Thyroid gland (tissue), 4 donors: ENCODE results near the gene ADAM8. TPM values are rescaled to one million over a fixed set of nuclear protein-coding genes. Genes with fewer than 3 reads are reported as not detected.
A peak's percentile ranks its signal among the peaks of the same experiment; 100 is the strongest.

Source experiments
- DNase-seq, 2 donors: peaks; one replicate each; pipeline ENCODE4 v3.0.0-alpha.2; 2019
- H3K27ac ChIP-seq, 3 donors: fragments of 200-600 bp; sonication (generic); 1 replicate in 2 of 3; 2 replicates in 1 of 3; pipeline ENCODE4 v1.5.1; 2016 to 2019; ENCODE audit warnings: mild to moderate bottlenecking in 1 of 3, moderate library complexity in 1 of 3
- H3K27me3 ChIP-seq: fragments of 200-600 bp; sonication (generic); one replicate; pipeline ENCODE4 v1.5.1; 2019
- H3K36me3 ChIP-seq, 2 donors: fragments of 200-600 bp; sonication (generic); one replicate each; pipeline ENCODE4 v1.5.1; 2016 to 2019
- H3K4me1 ChIP-seq, 2 donors: fragments of 200-600 bp; sonication (generic); one replicate each; pipeline ENCODE4 v1.5.1; 2017 to 2019
- H3K4me3 ChIP-seq, 3 donors: fragments of 200-600 bp; sonication (generic); replicated peaks in 1 of 3; 1 replicate in 2 of 3; 2 replicates in 1 of 3; pipeline ENCODE4 v1.5.1; 2016; ENCODE audit warnings: mild to moderate bottlenecking in 1 of 3
- H3K9me3 ChIP-seq: fragments of 200-600 bp; sonication (generic); one replicate; pipeline ENCODE4 v1.5.1; 2017
- POLR2A ChIP-seq, 2 donors: fragments of 450-650 bp; IDR thresholded peaks; one replicate each; pipeline ENCODE4 v1.6.1; 2017; ENCODE audit warnings: antibody characterized with exemption in 2 of 2, mild to moderate bottlenecking in 2 of 2, moderate library complexity in 1 of 2
- WGBS, 2 donors: methylation state at CpG; one replicate each; pipeline ENCODE4 v1.1.5; 2017; 5-methylcytosine and 5-hydroxymethylcytosine counted together
- intact Hi-C: fragments of 100-400 bp; cut with DNase I; formaldehyde crosslinking; loops from one replicate; pipeline ENCODE4 v1.15.1; 2023
- total RNA-seq, 4 donors: library from RNA; depleted of rRNA; stranded (reverse); fragments of >200 nt; gene quantifications; one replicate each; pipeline ENCODE4 v1.2.3, GENCODE V29; 2016
- TF ChIP-seq, protein P1 (sequence below), 6 experiments: fragments of 200-600 bp in 3 of 6; fragments of 450-650 bp in 3 of 6; sonication (generic) in 3 of 6; IDR thresholded peaks; one replicate each; pipeline ENCODE4 v1.5.1; 2016 to 2019; ENCODE audit warnings: antibody characterized with exemption in 6 of 6, mild to moderate bottlenecking in 2 of 6, inconsistent platforms in 1 of 6, moderate library complexity in 1 of 6

ADAM8 gene
- 1 to 10 TPM; 1.6 to 9.8 (median 2.6) TPM for total RNA-seq

DNA sequence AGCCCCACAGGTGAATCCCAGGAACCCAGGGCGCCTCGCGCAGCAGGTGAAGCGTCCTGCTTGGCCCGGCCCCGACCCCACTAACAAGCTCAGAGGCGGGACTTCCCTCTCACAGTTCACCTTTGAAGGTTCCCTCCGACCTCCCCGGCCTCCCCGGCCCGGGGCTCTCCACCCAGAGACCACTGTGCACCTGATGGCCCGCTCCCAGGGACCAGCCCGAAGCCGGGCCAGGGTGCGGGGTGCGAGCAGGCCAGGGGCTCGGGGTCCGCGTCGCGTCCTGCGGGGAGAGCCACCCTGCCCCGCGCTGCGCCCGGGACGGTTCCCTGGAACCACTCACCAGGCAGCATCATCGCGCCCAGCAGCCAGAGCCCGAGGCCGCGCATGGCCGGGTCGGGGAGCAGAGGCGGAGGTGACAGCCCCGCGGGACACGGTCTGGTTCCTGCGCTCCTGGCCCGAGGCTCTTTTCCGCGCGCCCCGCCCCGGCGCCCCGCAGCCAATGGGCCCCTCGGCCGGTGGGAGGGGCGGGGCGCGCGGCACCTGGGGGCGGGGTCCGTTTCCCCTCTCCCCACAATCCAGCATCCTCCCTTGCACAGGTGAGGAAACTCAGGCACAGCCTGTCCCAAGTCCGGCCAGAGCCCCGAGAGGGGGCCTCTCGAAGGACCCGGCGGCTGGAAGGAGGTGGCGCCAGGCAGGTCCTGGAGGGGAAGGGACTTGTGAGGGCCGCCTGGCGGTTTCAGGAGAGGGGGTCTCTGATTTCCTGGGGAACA lies at the start of gene ADAM8:
Gene ADAM8, minus strand, starts transcription at position 434 of the 767 bp plus-strand sequence. Its CDS starts 51 bp downstream, at position 383.
- DNase-seq, result peak; percentile 67 to 74
- Histone ChIP-seq H3K4me3 (no peak within 1 kb of the TSS), H3K9me3 (no peaks in the 10 kb centered on the region), H3K27ac (no peak within 1 kb of the TSS), H3K36me3 (peaks cover 12 to 15% of the 10 kb centered on the region in 2 donors), H3K27me3 (no peaks in the 10 kb centered on the region), H3K4me1 (peaks cover 6 to 12% of the 10 kb centered on the region in 2 donors)
- 14 to 67% methylated on average over 3 to 10 of the region's 63 CpGs for WGBS, 2 donors
- TF ChIP-seq POLR2A (IDR thresholded peaks at IDR 0.05), result no peak
- TF ChIP-seq, protein P1, sequence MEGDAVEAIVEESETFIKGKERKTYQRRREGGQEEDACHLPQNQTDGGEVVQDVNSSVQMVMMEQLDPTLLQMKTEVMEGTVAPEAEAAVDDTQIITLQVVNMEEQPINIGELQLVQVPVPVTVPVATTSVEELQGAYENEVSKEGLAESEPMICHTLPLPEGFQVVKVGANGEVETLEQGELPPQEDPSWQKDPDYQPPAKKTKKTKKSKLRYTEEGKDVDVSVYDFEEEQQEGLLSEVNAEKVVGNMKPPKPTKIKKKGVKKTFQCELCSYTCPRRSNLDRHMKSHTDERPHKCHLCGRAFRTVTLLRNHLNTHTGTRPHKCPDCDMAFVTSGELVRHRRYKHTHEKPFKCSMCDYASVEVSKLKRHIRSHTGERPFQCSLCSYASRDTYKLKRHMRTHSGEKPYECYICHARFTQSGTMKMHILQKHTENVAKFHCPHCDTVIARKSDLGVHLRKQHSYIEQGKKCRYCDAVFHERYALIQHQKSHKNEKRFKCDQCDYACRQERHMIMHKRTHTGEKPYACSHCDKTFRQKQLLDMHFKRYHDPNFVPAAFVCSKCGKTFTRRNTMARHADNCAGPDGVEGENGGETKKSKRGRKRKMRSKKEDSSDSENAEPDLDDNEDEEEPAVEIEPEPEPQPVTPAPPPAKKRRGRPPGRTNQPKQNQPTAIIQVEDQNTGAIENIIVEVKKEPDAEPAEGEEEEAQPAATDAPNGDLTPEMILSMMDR (IDR thresholded peaks at IDR 0.05), result no peak
- intact Hi-C loops, result no loop called here

DNA sequence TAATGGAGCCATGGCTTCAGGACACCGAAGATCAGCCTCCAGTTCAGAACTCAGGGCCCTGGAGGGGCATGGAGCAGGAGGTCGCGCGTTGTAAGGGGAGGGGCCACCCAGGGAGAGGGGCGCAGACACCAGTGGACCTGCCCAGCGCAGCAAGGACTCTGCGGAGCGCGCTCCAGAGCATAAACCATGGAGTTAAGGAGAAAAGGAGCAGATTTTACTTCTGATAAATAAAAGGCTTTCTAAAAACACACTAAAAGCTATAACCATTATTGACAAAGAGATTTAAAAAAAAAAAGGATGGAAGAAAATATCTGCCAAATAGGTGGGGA lies 49.5 kb upstream of the ADAM8 start:
- Histone ChIP-seq H3K27me3 (peaks cover 14% of the 10 kb centered on the region), H3K9me3 (no peaks in the 10 kb centered on the region), H3K4me1 (peaks cover 6 to 18% of the 10 kb centered on the region in 2 donors), H3K4me3 (peak overlapping the region in 1 of 3 donors; percentile 24), H3K36me3 (no peaks in the 10 kb centered on the region), H3K27ac (no peak overlapping the region)
- TF ChIP-seq, protein P1 (IDR thresholded peaks at IDR 0.05), result no peak
- no peak for TF ChIP-seq POLR2A (IDR thresholded peaks at IDR 0.05)
- intact Hi-C loops, result loop anchor here (5.0 kb wide), 1 partner anchor 171 kb away; no protein-coding TSS in a partner anchor
- 25 to 38% methylated on average over 9 of the region's 9 CpGs for WGBS, 2 donors
- DNase-seq, result no peak

DNA sequence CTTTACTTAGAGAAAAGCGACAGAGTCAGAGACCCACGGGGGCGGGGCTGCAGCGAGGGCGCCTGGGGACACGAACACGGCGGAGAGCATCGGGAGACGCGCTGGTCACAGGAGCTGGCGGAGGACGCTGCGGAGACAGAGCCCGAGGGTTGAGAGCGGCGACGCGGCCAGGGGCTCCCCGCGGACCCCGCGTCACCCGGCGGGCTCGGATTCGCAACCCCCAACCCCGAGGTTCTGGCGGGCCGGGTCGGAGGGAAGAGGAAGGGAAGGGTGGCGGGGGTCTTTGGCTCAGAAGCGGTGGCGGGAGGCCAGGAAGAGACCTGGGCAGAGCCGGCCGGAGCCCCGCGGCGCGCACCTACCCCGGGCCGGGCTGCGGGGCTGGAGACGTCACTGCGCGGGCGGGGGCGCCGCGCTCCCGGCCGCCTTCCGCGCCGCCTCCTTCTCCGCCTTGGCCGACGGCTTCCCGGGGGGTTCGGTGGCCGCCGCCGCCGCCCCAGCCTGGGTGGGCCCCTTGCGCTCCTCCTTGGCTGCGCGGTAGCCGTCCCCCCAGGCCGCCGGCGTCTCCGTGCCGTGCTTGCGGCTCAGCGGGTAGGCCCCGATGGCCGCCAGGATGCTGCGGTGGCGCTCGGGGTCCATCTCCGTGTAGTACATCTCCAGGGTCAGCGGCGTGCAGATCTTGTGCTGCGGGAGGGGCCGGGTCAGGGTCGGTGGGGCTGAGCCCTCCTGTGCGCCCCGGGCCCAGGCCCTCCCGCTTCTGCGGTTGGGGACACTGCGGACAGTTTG lies 49.0 kb upstream of the ADAM8 start:
- peaks cover 14% of the 10 kb centered on the region for H3K27me3 ChIP-seq
- H3K36me3 ChIP-seq, result no peaks in the 10 kb centered on the region
- H3K4me1 ChIP-seq, result peaks cover 6 to 18% of the 10 kb centered on the region in 2 donors
- no peaks in the 10 kb centered on the region for H3K9me3 ChIP-seq
- intact Hi-C loops, result loop anchor here (5.0 kb wide), 1 partner anchor 172 kb away; no protein-coding TSS in a partner anchor
- peak overlapping the region in 2 of 3 donors; percentile 5 to 24 for H3K4me3 ChIP-seq
- peak in 1 of 2 donors; percentile 12 for DNase-seq
- TF ChIP-seq, protein P1 (IDR thresholded peaks at IDR 0.05), result no peak
- no peak for TF ChIP-seq POLR2A (IDR thresholded peaks at IDR 0.05)
- H3K27ac ChIP-seq, result no peak overlapping the region
- 2% methylated on average over 11 to 35 of the region's 91 CpGs for WGBS, 2 donors

DNA sequence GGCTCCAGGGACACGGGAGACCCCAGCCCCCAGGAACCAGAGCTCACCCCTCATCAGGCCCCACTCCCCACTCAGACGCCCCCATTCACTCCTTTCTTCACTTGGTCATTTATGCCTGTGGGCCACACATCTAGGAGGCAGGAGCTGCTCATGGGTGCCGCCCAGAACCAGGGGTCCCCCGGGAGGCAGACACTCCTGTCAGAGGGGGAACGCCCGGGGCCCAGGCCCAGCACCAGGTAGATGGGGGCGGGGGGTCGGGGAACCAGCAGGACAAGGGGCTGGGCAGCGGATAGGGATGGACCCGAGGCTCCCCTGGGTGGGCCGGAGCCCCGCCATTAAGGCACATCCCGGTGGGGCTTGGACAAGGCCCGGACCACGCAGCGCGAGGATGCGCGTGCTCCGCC lies 48.2 kb upstream of the ADAM8 start:
- intact Hi-C loops, result loop anchor here (5.0 kb wide), 1 partner anchor 172 kb away; no protein-coding TSS in a partner anchor
- TF ChIP-seq, protein P1 (IDR thresholded peaks at IDR 0.05), result no peak
- no peak for TF ChIP-seq POLR2A (IDR thresholded peaks at IDR 0.05)
- peak overlapping the region in 1 of 3 donors; percentile 24 for H3K4me3 ChIP-seq
- H3K27me3 ChIP-seq, result peaks cover 14% of the 10 kb centered on the region
- H3K9me3 ChIP-seq, result no peaks in the 10 kb centered on the region
- H3K36me3 ChIP-seq, result no peaks in the 10 kb centered on the region
- WGBS, 2 donors, result 17 to 35% methylated on average over 4 of the region's 20 CpGs
- peaks cover 6 to 18% of the 10 kb centered on the region in 2 donors for H3K4me1 ChIP-seq
- DNase-seq, result no peak
- no peak overlapping the region for H3K27ac ChIP-seq
